ENCODE results near the gene RNF141.

DNA sequence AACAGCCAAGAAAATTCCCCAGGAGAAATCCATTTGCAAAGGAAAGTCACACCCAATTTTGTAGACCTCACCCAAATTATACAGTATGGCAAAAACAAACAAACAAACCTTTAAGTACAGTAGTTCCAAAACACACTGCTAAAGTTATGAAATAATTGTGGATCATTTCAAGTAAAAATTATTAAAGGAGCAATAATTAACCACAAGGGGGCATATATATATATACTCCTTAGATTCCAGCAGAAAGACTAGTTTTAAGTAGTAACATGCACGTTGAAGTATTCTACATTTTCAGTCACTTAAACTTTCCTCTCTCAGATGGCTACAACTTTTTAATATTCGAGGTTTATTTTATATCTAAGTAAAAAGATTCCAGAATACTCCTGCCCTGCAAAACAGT is 26.8 kb downstream of the RNF141 start:
- TF ChIP-seq ZNF274 (IDR thresholded peaks at IDR 0.05; ENCODE audit: low read length): no peak
- TF ChIP-seq ZNF274 (tag by site-specific recombination; IDR thresholded peaks at IDR 0.05; ENCODE audit: borderline replicate concordance): no peak
- TF ChIP-seq ZNF660 (tag by site-specific recombination; IDR thresholded peaks at IDR 0.05): no peak
- TF ChIP-seq ZNF146 (tag by site-specific recombination; IDR thresholded peaks at IDR 0.05): no peak
- TF ChIP-seq, protein P1, sequence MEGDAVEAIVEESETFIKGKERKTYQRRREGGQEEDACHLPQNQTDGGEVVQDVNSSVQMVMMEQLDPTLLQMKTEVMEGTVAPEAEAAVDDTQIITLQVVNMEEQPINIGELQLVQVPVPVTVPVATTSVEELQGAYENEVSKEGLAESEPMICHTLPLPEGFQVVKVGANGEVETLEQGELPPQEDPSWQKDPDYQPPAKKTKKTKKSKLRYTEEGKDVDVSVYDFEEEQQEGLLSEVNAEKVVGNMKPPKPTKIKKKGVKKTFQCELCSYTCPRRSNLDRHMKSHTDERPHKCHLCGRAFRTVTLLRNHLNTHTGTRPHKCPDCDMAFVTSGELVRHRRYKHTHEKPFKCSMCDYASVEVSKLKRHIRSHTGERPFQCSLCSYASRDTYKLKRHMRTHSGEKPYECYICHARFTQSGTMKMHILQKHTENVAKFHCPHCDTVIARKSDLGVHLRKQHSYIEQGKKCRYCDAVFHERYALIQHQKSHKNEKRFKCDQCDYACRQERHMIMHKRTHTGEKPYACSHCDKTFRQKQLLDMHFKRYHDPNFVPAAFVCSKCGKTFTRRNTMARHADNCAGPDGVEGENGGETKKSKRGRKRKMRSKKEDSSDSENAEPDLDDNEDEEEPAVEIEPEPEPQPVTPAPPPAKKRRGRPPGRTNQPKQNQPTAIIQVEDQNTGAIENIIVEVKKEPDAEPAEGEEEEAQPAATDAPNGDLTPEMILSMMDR (tag by site-specific recombination; IDR thresholded peaks at IDR 0.05): no peak
- TF ChIP-seq, protein P2, sequence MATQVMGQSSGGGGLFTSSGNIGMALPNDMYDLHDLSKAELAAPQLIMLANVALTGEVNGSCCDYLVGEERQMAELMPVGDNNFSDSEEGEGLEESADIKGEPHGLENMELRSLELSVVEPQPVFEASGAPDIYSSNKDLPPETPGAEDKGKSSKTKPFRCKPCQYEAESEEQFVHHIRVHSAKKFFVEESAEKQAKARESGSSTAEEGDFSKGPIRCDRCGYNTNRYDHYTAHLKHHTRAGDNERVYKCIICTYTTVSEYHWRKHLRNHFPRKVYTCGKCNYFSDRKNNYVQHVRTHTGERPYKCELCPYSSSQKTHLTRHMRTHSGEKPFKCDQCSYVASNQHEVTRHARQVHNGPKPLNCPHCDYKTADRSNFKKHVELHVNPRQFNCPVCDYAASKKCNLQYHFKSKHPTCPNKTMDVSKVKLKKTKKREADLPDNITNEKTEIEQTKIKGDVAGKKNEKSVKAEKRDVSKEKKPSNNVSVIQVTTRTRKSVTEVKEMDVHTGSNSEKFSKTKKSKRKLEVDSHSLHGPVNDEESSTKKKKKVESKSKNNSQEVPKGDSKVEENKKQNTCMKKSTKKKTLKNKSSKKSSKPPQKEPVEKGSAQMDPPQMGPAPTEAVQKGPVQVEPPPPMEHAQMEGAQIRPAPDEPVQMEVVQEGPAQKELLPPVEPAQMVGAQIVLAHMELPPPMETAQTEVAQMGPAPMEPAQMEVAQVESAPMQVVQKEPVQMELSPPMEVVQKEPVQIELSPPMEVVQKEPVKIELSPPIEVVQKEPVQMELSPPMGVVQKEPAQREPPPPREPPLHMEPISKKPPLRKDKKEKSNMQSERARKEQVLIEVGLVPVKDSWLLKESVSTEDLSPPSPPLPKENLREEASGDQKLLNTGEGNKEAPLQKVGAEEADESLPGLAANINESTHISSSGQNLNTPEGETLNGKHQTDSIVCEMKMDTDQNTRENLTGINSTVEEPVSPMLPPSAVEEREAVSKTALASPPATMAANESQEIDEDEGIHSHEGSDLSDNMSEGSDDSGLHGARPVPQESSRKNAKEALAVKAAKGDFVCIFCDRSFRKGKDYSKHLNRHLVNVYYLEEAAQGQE (tag by site-specific recombination; IDR thresholded peaks at IDR 0.05): no peak
- TF ChIP-seq, protein P3, sequence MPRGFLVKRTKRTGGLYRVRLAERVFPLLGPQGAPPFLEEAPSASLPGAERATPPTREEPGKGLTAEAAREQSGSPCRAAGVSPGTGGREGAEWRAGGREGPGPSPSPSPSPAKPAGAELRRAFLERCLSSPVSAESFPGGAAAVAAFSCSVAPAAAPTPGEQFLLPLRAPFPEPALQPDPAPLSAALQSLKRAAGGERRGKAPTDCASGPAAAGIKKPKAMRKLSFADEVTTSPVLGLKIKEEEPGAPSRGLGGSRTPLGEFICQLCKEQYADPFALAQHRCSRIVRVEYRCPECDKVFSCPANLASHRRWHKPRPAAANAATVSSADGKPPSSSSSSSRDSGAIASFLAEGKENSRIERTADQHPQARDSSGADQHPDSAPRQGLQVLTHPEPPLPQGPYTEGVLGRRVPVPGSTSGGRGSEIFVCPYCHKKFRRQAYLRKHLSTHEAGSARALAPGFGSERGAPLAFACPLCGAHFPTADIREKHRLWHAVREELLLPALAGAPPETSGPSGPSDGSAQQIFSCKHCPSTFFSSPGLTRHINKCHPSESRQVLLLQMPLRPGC (tag by site-specific recombination; IDR thresholded peaks at IDR 0.05): no peak
- TF ChIP-seq ZNF843 (tag by site-specific recombination; IDR thresholded peaks at IDR 0.05): no peak
- TF ChIP-seq, protein P4, sequence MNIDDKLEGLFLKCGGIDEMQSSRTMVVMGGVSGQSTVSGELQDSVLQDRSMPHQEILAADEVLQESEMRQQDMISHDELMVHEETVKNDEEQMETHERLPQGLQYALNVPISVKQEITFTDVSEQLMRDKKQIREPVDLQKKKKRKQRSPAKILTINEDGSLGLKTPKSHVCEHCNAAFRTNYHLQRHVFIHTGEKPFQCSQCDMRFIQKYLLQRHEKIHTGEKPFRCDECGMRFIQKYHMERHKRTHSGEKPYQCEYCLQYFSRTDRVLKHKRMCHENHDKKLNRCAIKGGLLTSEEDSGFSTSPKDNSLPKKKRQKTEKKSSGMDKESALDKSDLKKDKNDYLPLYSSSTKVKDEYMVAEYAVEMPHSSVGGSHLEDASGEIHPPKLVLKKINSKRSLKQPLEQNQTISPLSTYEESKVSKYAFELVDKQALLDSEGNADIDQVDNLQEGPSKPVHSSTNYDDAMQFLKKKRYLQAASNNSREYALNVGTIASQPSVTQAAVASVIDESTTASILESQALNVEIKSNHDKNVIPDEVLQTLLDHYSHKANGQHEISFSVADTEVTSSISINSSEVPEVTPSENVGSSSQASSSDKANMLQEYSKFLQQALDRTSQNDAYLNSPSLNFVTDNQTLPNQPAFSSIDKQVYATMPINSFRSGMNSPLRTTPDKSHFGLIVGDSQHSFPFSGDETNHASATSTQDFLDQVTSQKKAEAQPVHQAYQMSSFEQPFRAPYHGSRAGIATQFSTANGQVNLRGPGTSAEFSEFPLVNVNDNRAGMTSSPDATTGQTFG (tag by site-specific recombination; IDR thresholded peaks at IDR 0.05; ENCODE audit: borderline replicate concordance): no peak
- no peak for TF ChIP-seq KLF10 (tag by site-specific recombination; IDR thresholded peaks at IDR 0.05)
